ENCODE data around the gene ASF1B. TPM values are rescaled to one million over a fixed set of nuclear protein-coding genes. Genes with fewer than 3 reads are reported as not detected.

The ASF1B gene
- total RNA-seq, 1 donor from 2014 or later = 2.3 TPM

GRCh38 chr19:14165990-14166830 lies 29.8 kb upstream of the ASF1B start:
- peaks cover 6% of the 10 kb centered on the region for H3K36me3 Mint-ChIP-seq (ENCODE audit: unreplicated experiment)

GRCh38 chr19:14164724-14165493 lies 28.5 kb upstream of the ASF1B start:
- Mint-ChIP-seq H3K9me3 (ENCODE audit: unreplicated experiment) (peaks cover 6% of the 10 kb centered on the region), H3K36me3 (ENCODE audit: unreplicated experiment) (no peaks in the 10 kb centered on the region), H3K4me3 (ENCODE audit: unreplicated experiment) (no peak overlapping the region), H3K4me1 (ENCODE audit: low read depth, unreplicated experiment) (peaks cover 24% of the 10 kb centered on the region), H3K27me3 (ENCODE audit: unreplicated experiment) (peaks cover 9% of the 10 kb centered on the region), H3K27ac (ENCODE audit: unreplicated experiment) (no peak overlapping the region)
- DNase-seq = no peak
- no peak for TF ChIP-seq CTCF (IDR thresholded peaks at IDR 0.05; ENCODE audit: partially characterized antibody, unreplicated experiment)

More at GRCh38 chr19:14165990-14166830, 29.8 kb upstream of the ASF1B start:
- DNase-seq = no peak
- Mint-ChIP-seq H3K27me3 (ENCODE audit: unreplicated experiment) (peaks cover 16% of the 10 kb centered on the region), H3K9me3 (ENCODE audit: unreplicated experiment) (peaks cover 5% of the 10 kb centered on the region), H3K4me3 (ENCODE audit: unreplicated experiment) (no peak overlapping the region), H3K4me1 (ENCODE audit: low read depth, unreplicated experiment) (peaks cover 19% of the 10 kb centered on the region), H3K27ac (ENCODE audit: unreplicated experiment) (no peak overlapping the region)
- TF ChIP-seq CTCF (IDR thresholded peaks at IDR 0.05; ENCODE audit: partially characterized antibody, unreplicated experiment) = no peak

- Mint-ChIP-seq H3K27me3 (ENCODE audit: unreplicated experiment) (peaks cover 10% of the 10 kb centered on the region), H3K36me3 (ENCODE audit: unreplicated experiment) (no peaks in the 10 kb centered on the region), H3K27ac (ENCODE audit: unreplicated experiment) (no peak overlapping the region), H3K9me3 (ENCODE audit: unreplicated experiment) (peaks cover 6% of the 10 kb centered on the region), H3K4me3 (ENCODE audit: unreplicated experiment) (peak overlapping the region; percentile 55), H3K4me1 (ENCODE audit: low read depth, unreplicated experiment) (peaks cover 24% of the 10 kb centered on the region)
- no peak for DNase-seq
- TF ChIP-seq CTCF (IDR thresholded peaks at IDR 0.05; ENCODE audit: partially characterized antibody, unreplicated experiment) = no peak
These were observed 27.7 kb upstream of the ASF1B start for GRCh38 chr19:14164082-14164481.

- DNase-seq = no peak
- H3K4me3 Mint-ChIP-seq (ENCODE audit: unreplicated experiment) = no peak overlapping the region
- peaks cover 17% of the 10 kb centered on the region for H3K4me1 Mint-ChIP-seq (ENCODE audit: low read depth, unreplicated experiment)
- no peak for TF ChIP-seq CTCF (IDR thresholded peaks at IDR 0.05; ENCODE audit: partially characterized antibody, unreplicated experiment)
- peaks cover 7% of the 10 kb centered on the region for H3K27me3 Mint-ChIP-seq (ENCODE audit: unreplicated experiment)
- H3K9me3 Mint-ChIP-seq (ENCODE audit: unreplicated experiment) = peaks cover 4% of the 10 kb centered on the region
- no peaks in the 10 kb centered on the region for H3K36me3 Mint-ChIP-seq (ENCODE audit: unreplicated experiment)
- H3K27ac Mint-ChIP-seq (ENCODE audit: unreplicated experiment) = no peak overlapping the region
These were observed 26.5 kb upstream of the ASF1B start for GRCh38 chr19:14162871-14163297.

All from glutamatergic neuron (in vitro differentiated cells).